HCT116 (cell line): ENCODE results near the gene DMPK.

ENCODE experiments used
- CEBPB ChIP-seq: IDR thresholded peaks from 2 replicates; pipeline ENCODE4 v1.6.1; 2012; ENCODE audit warnings: low read depth
- CTCF ChIP-seq, 3 experiments: fragments of 200-600 bp in 1 of 3; sonication (generic) in 1 of 3; IDR thresholded peaks in 2 of 3; conservative IDR thresholded peaks in 1 of 3; 2 replicates each; pipeline ENCODE4 v1.5.1; 2012 to 2017; ENCODE audit warnings: low read depth in 2 of 3, low read length in 2 of 3, antibody characterized with exemption in 1 of 3, borderline replicate concordance in 1 of 3, control low read depth in 1 of 3, mild to moderate bottlenecking in 1 of 3, mixed read lengths in 1 of 3, mixed run types in 1 of 3, moderate library complexity in 1 of 3; ENCODE audit not compliant: insufficient read depth in 1 of 3
- EZH2phosphoT487 ChIP-seq: fragments of 200-600 bp; IDR thresholded peaks from 2 replicates; pipeline ENCODE4 v1.6.1; 2018; ENCODE audit warnings: antibody characterized with exemption, borderline replicate concordance
- MAX ChIP-seq: IDR thresholded peaks from 2 replicates; pipeline ENCODE4 v1.6.1; 2012
- SP1 ChIP-seq: IDR thresholded peaks from 2 replicates; pipeline ENCODE4 v1.6.1; 2012; ENCODE audit warnings: low read depth

- no peak for TF ChIP-seq CTCF (IDR thresholded peaks at IDR 0.05 in 2 of 3, conservative IDR thresholded peaks at IDR 0.05 in 1 of 3; ENCODE audit: borderline replicate concordance in 1 of 3, insufficient read depth in 1 of 3, low read depth in 2 of 3, low read length in 2 of 3)
- no peak for TF ChIP-seq EZH2phosphoT487
- TF ChIP-seq SP1, result no peak
- TF ChIP-seq CEBPB, result no peak
- no peak for TF ChIP-seq MAX
Observed at GRCh38 chr19:45804140-45804958, 22.1 kb upstream of the DMPK start.
